ENCODE data around the gene LAS1L.

LAS1L gene

DNA sequence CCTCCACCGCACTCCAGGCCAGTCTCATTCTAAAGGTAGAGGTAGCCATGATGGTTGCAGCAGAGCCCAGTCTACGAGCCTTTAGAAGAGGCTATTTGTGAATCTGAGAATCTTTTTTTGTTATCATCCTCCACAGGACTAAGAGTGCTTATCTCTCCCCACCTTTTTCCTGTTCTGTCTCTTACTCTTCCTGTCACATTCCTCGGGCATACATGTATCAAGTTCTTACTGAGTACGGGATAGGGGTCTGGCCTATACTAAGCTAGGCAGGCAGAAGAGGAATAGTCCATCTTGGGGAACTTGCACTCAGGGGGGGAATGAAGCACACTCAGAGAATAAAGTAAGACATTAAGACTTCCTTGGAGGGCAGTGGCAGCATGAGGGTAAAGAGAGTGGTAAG, 25.7 kb downstream of the LAS1L start:
- ChIA-PET POLR2A (no interaction called here), CTCF (no interaction called here)
- TF ChIP-seq HDGF (IDR thresholded peaks at IDR 0.05; ENCODE audit: borderline replicate concordance) (no peak), TARDBP (IDR thresholded peaks at IDR 0.05) (no peak), ELF4 (IDR thresholded peaks at IDR 0.05) (no peak), FOXK2 (IDR thresholded peaks at IDR 0.05) (no peak), LEF1 (IDR thresholded peaks at IDR 0.05; ENCODE audit: borderline replicate concordance) (no peak), SP1 (IDR thresholded peaks at IDR 0.05) (no peak), SUZ12 (IDR thresholded peaks at IDR 0.05) (no peak), ARNT (IDR thresholded peaks at IDR 0.05) (no peak), BHLHE40 (IDR thresholded peaks at IDR 0.05; ENCODE audit: borderline replicate concordance) (no peak), CTBP1 (IDR thresholded peaks at IDR 0.05; ENCODE audit: borderline replicate concordance) (no peak), FOXA1 (IDR thresholded peaks at IDR 0.05) (no peak), L3MBTL2 (conservative IDR thresholded peaks at IDR 0.05) (no peak), NFRKB (IDR thresholded peaks at IDR 0.05) (no peak)
- TF ChIP-seq, protein P1, sequence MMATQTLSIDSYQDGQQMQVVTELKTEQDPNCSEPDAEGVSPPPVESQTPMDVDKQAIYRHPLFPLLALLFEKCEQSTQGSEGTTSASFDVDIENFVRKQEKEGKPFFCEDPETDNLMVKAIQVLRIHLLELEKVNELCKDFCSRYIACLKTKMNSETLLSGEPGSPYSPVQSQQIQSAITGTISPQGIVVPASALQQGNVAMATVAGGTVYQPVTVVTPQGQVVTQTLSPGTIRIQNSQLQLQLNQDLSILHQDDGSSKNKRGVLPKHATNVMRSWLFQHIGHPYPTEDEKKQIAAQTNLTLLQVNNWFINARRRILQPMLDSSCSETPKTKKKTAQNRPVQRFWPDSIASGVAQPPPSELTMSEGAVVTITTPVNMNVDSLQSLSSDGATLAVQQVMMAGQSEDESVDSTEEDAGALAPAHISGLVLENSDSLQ (IDR thresholded peaks at IDR 0.05): no peak
- DNase-seq (ENCODE audit: extremely low spot score): no peak

DNA sequence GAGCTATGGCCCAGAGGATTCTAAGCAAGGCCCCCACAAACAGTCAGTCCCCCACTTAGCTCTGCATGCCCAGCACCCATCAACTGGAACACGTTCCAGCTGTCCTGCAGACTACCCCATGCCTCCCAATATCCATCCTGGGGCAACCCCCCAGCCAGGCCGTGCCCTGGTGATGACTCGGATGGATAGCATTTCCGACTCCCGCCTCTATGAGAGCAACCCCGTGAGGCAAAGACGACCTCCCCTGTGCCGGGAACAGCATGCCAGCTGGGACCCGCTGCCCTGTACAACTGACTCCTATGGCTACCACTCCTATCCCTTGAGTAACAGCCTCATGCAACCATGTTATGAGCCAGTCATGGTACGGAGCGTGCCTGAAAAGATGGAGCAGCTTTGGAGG, 32.0 kb downstream of the LAS1L start:
- ChIA-PET CTCF (no interaction called here), POLR2A (no interaction called here)
- no peak for DNase-seq (ENCODE audit: extremely low spot score)
- TF ChIP-seq L3MBTL2 (conservative IDR thresholded peaks at IDR 0.05) (no peak), ARNT (IDR thresholded peaks at IDR 0.05) (no peak), FOXK2 (IDR thresholded peaks at IDR 0.05) (no peak), SP1 (IDR thresholded peaks at IDR 0.05) (no peak), BHLHE40 (IDR thresholded peaks at IDR 0.05; ENCODE audit: borderline replicate concordance) (no peak), FOXA1 (IDR thresholded peaks at IDR 0.05) (no peak), NFRKB (IDR thresholded peaks at IDR 0.05) (no peak), HDGF (IDR thresholded peaks at IDR 0.05; ENCODE audit: borderline replicate concordance) (no peak)

DNA sequence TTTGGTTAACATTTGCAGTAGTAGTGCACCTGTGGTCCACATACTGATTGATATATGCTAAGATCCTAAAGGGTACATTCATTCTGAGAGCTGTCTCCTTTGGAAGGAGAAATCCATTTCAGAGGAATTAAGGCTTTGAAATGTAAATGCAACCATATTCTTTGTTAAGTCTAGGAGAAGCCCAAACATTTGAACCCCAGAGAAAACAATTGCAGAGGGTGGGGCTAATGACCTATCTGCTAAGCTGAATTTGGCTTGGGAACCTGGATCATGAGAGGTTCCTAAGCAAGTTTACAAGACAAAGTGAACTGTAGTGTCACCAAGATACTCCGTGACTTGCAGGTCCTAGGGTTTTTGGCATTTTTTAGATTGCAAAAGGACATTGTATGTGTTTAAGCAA, 41.2 kb downstream of the LAS1L start:
- ChIA-PET CTCF (no interaction called here), POLR2A (no interaction called here)

DNA sequence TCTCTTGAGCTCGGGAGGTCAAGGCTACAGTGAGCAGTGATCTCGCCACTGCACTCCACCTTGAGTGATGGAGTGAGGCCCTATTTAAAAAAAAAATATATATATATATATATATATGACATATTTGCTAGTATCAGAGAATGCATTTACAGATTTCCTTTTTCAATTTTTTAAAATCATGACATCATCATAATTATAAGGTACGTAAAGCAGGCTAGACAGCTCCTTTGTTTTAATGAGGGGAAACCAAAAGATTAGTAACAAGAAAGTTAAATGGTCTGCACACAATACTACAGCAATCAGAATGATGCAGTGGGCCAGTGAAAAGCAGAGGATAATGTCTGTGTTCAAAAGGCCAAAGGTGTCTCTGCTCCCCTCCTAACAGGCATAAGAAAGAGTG, 43.0 kb downstream of the LAS1L start:
- ChIA-PET POLR2A (no interaction called here), CTCF (no interaction called here)
- TF ChIP-seq FOXM1 (IDR thresholded peaks at IDR 0.05; ENCODE audit: borderline replicate concordance) (no peak), FOXK2 (IDR thresholded peaks at IDR 0.05) (no peak), TARDBP (IDR thresholded peaks at IDR 0.05) (no peak), SUZ12 (IDR thresholded peaks at IDR 0.05) (no peak), LEF1 (IDR thresholded peaks at IDR 0.05; ENCODE audit: borderline replicate concordance) (no peak), CTBP1 (IDR thresholded peaks at IDR 0.05; ENCODE audit: borderline replicate concordance) (no peak), ARNT (IDR thresholded peaks at IDR 0.05) (no peak), FOXA1 (IDR thresholded peaks at IDR 0.05) (no peak), NFRKB (IDR thresholded peaks at IDR 0.05) (no peak), ELF4 (IDR thresholded peaks at IDR 0.05) (no peak), ZNF384 (IDR thresholded peaks at IDR 0.05) (no peak), SP1 (IDR thresholded peaks at IDR 0.05) (no peak), HDGF (IDR thresholded peaks at IDR 0.05; ENCODE audit: borderline replicate concordance) (no peak)
- TF ChIP-seq, protein P1 (IDR thresholded peaks at IDR 0.05): no peak
- DNase-seq (ENCODE audit: extremely low spot score): no peak

More for the DNA sequence above, 41.2 kb downstream of the LAS1L start:
- TF ChIP-seq FOXA1 (IDR thresholded peaks at IDR 0.05) (no peak), L3MBTL2 (conservative IDR thresholded peaks at IDR 0.05) (no peak), CTBP1 (IDR thresholded peaks at IDR 0.05; ENCODE audit: borderline replicate concordance) (no peak), SP1 (IDR thresholded peaks at IDR 0.05) (no peak), LEF1 (IDR thresholded peaks at IDR 0.05; ENCODE audit: borderline replicate concordance) (no peak), FOXM1 (IDR thresholded peaks at IDR 0.05; ENCODE audit: borderline replicate concordance) (no peak), FOXK2 (IDR thresholded peaks at IDR 0.05) (no peak), BHLHE40 (IDR thresholded peaks at IDR 0.05; ENCODE audit: borderline replicate concordance) (no peak), HDGF (IDR thresholded peaks at IDR 0.05; ENCODE audit: borderline replicate concordance) (no peak), TARDBP (IDR thresholded peaks at IDR 0.05) (no peak), SUZ12 (IDR thresholded peaks at IDR 0.05) (no peak), ARNT (IDR thresholded peaks at IDR 0.05) (no peak), ZNF384 (IDR thresholded peaks at IDR 0.05) (no peak), ELF4 (IDR thresholded peaks at IDR 0.05) (no peak), NFRKB (IDR thresholded peaks at IDR 0.05) (no peak)
- TF ChIP-seq, protein P1 (IDR thresholded peaks at IDR 0.05): no peak
- DNase-seq (ENCODE audit: extremely low spot score): no peak

DNA sequence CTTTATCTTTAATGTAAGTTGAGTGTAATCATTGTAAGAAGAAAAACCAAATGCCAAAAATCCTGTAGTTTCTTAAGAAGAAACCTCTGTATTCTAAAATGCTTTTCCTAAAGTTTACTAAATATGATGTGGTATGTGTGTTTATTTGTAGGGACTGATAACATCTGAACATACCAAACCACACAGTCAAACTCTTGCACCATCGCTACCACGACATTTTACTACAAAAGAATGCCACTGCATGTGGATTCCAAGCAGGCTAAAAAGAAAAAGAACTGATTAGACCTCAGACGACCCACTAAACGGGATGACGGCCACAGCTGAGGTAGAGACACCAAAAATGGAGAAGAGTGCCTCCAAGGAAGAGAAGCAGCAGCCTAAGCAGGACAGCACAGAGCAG, 46.1 kb downstream of the LAS1L start:
- ChIA-PET CTCF (no interaction called here), POLR2A (no interaction called here)
- DNase-seq (ENCODE audit: extremely low spot score): no peak
- TF ChIP-seq TARDBP (IDR thresholded peaks at IDR 0.05) (no peak), ZNF384 (IDR thresholded peaks at IDR 0.05) (no peak), HDGF (IDR thresholded peaks at IDR 0.05; ENCODE audit: borderline replicate concordance) (no peak), LEF1 (IDR thresholded peaks at IDR 0.05; ENCODE audit: borderline replicate concordance) (no peak), BHLHE40 (IDR thresholded peaks at IDR 0.05; ENCODE audit: borderline replicate concordance) (no peak), ARNT (IDR thresholded peaks at IDR 0.05) (no peak), ELF4 (IDR thresholded peaks at IDR 0.05) (no peak), CTBP1 (IDR thresholded peaks at IDR 0.05; ENCODE audit: borderline replicate concordance) (no peak), L3MBTL2 (conservative IDR thresholded peaks at IDR 0.05) (no peak), FOXK2 (IDR thresholded peaks at IDR 0.05) (no peak), FOXM1 (IDR thresholded peaks at IDR 0.05; ENCODE audit: borderline replicate concordance) (no peak), NFRKB (IDR thresholded peaks at IDR 0.05) (no peak), FOXA1 (IDR thresholded peaks at IDR 0.05) (no peak), SUZ12 (IDR thresholded peaks at IDR 0.05) (no peak), SP1 (IDR thresholded peaks at IDR 0.05) (no peak)
- TF ChIP-seq, protein P1 (IDR thresholded peaks at IDR 0.05): no peak

Data from HEK293T (cell line).